ENCODE data around the gene PDE6G.

GRCh38 chr17:81686614-81687013, 30.3 kb upstream of the PDE6G start:
- no peak for TF ChIP-seq CTCF (conservative IDR thresholded peaks at IDR 0.05; ENCODE audit: low read depth, low read length)
- no peak for TF ChIP-seq MAFK (IDR thresholded peaks at IDR 0.05; ENCODE audit: low read depth, low read length)
- TF ChIP-seq SMC3 (IDR thresholded peaks at IDR 0.05; ENCODE audit: low read depth, low read length): no peak
- TF ChIP-seq POLR2A (IDR thresholded peaks at IDR 0.05; ENCODE audit: low read depth, low read length): no peak
- TF ChIP-seq USF2 (IDR thresholded peaks at IDR 0.05; ENCODE audit: low read depth, low read length): no peak
- no peak for TF ChIP-seq BHLHE40 (IDR thresholded peaks at IDR 0.05; ENCODE audit: low read depth, low read length)
- no peak for TF ChIP-seq MAZ (IDR thresholded peaks at IDR 0.05; ENCODE audit: borderline replicate concordance, low read depth, low read length)
- no peak for TF ChIP-seq RCOR1 (IDR thresholded peaks at IDR 0.05; ENCODE audit: insufficient replicate concordance, low read length)
